ENCODE data around the gene ALK.

DNA sequence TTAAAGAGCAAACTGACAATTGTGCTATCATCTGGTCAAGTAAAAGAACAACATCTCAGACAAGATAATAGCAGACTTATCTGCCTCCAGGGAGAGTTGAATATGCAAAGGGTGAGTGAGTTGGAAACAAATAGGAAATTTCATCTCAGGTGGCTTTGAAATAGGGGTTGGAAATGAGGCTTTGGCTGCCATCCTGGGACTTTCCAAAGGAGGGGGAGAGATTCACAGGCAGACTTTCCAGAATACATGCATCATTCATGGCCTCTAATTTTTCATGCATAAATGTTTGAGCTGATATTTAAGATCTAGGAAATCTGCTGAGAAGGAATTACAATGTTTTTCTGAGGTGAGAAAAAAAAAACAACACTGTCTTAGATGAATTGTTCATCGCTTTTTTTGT is 300.5 kb downstream of the ALK start:
- TF ChIP-seq, protein P1, sequence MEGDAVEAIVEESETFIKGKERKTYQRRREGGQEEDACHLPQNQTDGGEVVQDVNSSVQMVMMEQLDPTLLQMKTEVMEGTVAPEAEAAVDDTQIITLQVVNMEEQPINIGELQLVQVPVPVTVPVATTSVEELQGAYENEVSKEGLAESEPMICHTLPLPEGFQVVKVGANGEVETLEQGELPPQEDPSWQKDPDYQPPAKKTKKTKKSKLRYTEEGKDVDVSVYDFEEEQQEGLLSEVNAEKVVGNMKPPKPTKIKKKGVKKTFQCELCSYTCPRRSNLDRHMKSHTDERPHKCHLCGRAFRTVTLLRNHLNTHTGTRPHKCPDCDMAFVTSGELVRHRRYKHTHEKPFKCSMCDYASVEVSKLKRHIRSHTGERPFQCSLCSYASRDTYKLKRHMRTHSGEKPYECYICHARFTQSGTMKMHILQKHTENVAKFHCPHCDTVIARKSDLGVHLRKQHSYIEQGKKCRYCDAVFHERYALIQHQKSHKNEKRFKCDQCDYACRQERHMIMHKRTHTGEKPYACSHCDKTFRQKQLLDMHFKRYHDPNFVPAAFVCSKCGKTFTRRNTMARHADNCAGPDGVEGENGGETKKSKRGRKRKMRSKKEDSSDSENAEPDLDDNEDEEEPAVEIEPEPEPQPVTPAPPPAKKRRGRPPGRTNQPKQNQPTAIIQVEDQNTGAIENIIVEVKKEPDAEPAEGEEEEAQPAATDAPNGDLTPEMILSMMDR (IDR thresholded peaks at IDR 0.05), result no peak
- TF ChIP-seq POLR2A (IDR thresholded peaks at IDR 0.05), result no peak
